ENCODE data around the gene FANK1. TPM values are rescaled to one million over a fixed set of nuclear protein-coding genes. Genes with fewer than 3 reads are reported as not detected.

Gene FANK1
- polyA plus RNA-seq, 2 of the 4 experiments (the other 2 are of a cell fraction) = 4.1 to 5.3 TPM

DNA sequence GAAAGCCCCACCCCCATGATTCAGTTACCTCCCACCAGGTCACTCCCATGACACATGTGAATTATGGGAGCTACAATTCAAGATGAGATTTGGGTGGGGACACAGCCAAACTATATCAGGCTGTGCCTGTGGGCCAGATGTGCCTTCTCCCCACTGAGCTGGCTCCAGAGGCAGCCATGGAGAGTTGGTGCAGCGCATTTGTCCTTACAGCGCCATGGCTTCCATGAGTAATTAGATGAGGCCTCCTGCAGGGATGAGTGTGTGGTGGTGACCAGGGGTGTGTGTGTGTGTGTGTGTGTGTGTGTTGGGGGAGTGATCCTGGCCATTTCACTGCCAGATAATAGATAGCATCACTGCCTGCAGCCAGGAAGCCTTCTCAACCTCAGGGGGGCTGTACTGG lies 94.6 kb downstream of the FANK1 start:
- H3K27ac ChIP-seq = no peak overlapping the region
- no peaks in the 10 kb centered on the region for H3K4me1 ChIP-seq
- 94% methylated on average over 2 of the region's 2 CpGs for WGBS (ENCODE audit: missing lambda C conversion rate)
- no peak for TF ChIP-seq JUNB (IDR thresholded peaks at IDR 0.05)
- TF ChIP-seq ZSCAN20 (CRISPR knock-in tag; IDR thresholded peaks at IDR 0.05) = no peak
- no peak for TF ChIP-seq EHMT2 (IDR thresholded peaks at IDR 0.05; ENCODE audit: low read depth)
- TF ChIP-seq, protein P1, sequence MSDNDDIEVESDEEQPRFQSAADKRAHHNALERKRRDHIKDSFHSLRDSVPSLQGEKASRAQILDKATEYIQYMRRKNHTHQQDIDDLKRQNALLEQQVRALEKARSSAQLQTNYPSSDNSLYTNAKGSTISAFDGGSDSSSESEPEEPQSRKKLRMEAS (IDR thresholded peaks at IDR 0.05) = no peak
- TF ChIP-seq HOXA7 (CRISPR knock-in tag; IDR thresholded peaks at IDR 0.05) = no peak
- TF ChIP-seq HEYL (CRISPR knock-in tag; IDR thresholded peaks at IDR 0.05) = no peak
- no peak for FAIRE-seq
- ATAC-seq = no peak
- no peak overlapping the region for H3K4me2 ChIP-seq
- DNase-seq (ENCODE audit: low read depth in 1 of 2, low spot score in 1 of 2) = no peak
- no peak overlapping the region for H3K4me3 ChIP-seq
- ChIA-PET POLR2A (no interaction called here), CTCF (interaction anchor here (0.7 to 1.6 kb wide), 3 partner anchors 9 to 514 kb away, joined by 3 to 10 read pairs (median 3); no protein-coding TSS in a partner anchor)
- H3K9me3 ChIP-seq = no peaks in the 10 kb centered on the region; the same call in 2 of the 3 replicates

DNA sequence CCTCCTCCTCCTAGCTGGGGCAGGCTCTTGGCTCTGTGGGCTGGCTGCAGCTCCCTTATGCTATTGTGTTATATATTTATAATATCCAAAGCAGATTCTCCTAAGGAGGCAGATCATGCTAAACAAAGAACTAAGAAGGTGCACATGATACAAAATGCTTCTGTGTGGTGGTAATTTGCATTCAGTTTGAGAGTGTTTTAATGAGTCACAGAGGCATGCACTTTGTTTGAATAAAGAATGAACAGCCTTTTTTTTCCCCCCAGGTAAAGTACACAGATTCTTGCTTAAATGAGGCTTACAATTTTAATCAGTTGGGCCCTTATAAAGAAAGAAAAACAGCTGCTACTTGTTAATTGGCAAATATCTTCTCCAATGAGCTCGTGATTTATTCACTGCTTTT lies 95.0 kb downstream of the FANK1 start:
- Histone ChIP-seq H3K4me3 (no peak overlapping the region), H3K4me1 (no peaks in the 10 kb centered on the region), H3K9me3 (no peaks in the 10 kb centered on the region; the same call in 2 of the 3 replicates), H3K4me2 (no peak overlapping the region), H3K27ac (no peak overlapping the region)
- no peak for TF ChIP-seq PHF8 (IDR thresholded peaks at IDR 0.05; ENCODE audit: borderline replicate concordance, low read depth)
- no peak for TF ChIP-seq RAD21 (conservative IDR thresholded peaks at IDR 0.05 in 1 of 2, IDR thresholded peaks at IDR 0.05 in 1 of 2)
- TF ChIP-seq, protein P1 (IDR thresholded peaks at IDR 0.05) = no peak
- no peak for TF ChIP-seq HOXA7 (CRISPR knock-in tag; IDR thresholded peaks at IDR 0.05)
- TF ChIP-seq HDAC2 (IDR thresholded peaks at IDR 0.05) = no peak
- no peak for TF ChIP-seq FOSB (CRISPR knock-in tag; IDR thresholded peaks at IDR 0.05)
- no peak for TF ChIP-seq CHD2 (IDR thresholded peaks at IDR 0.05; ENCODE audit: low read length, partially characterized antibody)
- no peak for TF ChIP-seq RARB (CRISPR knock-in tag; IDR thresholded peaks at IDR 0.05)
- no peak for TF ChIP-seq RNF2 (IDR thresholded peaks at IDR 0.05; ENCODE audit: borderline replicate concordance, low read depth)
- no peak for TF ChIP-seq KDM1A (IDR thresholded peaks at IDR 0.05; ENCODE audit: low read depth)
- no peak for TF ChIP-seq RFX5 (IDR thresholded peaks at IDR 0.05)
- TF ChIP-seq, protein P2, sequence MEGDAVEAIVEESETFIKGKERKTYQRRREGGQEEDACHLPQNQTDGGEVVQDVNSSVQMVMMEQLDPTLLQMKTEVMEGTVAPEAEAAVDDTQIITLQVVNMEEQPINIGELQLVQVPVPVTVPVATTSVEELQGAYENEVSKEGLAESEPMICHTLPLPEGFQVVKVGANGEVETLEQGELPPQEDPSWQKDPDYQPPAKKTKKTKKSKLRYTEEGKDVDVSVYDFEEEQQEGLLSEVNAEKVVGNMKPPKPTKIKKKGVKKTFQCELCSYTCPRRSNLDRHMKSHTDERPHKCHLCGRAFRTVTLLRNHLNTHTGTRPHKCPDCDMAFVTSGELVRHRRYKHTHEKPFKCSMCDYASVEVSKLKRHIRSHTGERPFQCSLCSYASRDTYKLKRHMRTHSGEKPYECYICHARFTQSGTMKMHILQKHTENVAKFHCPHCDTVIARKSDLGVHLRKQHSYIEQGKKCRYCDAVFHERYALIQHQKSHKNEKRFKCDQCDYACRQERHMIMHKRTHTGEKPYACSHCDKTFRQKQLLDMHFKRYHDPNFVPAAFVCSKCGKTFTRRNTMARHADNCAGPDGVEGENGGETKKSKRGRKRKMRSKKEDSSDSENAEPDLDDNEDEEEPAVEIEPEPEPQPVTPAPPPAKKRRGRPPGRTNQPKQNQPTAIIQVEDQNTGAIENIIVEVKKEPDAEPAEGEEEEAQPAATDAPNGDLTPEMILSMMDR (IDR thresholded peaks at IDR 0.05) = no peak
- TF ChIP-seq JUN (IDR thresholded peaks at IDR 0.05) = no peak
- TF ChIP-seq SREBF2 (IDR thresholded peaks at IDR 0.05) = no peak
- TF ChIP-seq, protein P3, sequence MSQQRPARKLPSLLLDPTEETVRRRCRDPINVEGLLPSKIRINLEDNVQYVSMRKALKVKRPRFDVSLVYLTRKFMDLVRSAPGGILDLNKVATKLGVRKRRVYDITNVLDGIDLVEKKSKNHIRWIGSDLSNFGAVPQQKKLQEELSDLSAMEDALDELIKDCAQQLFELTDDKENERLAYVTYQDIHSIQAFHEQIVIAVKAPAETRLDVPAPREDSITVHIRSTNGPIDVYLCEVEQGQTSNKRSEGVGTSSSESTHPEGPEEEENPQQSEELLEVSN (IDR thresholded peaks at IDR 0.05; ENCODE audit: borderline replicate concordance, low read depth) = no peak
- TF ChIP-seq, protein P4, sequence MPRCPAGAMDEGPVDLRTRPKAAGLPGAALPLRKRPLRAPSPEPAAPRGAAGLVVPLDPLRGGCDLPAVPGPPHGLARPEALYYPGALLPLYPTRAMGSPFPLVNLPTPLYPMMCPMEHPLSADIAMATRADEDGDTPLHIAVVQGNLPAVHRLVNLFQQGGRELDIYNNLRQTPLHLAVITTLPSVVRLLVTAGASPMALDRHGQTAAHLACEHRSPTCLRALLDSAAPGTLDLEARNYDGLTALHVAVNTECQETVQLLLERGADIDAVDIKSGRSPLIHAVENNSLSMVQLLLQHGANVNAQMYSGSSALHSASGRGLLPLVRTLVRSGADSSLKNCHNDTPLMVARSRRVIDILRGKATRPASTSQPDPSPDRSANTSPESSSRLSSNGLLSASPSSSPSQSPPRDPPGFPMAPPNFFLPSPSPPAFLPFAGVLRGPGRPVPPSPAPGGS (IDR thresholded peaks at IDR 0.05) = no peak
- no peak for TF ChIP-seq HOXB5 (CRISPR knock-in tag; IDR thresholded peaks at IDR 0.05)
- TF ChIP-seq ZNF302 (CRISPR knock-in tag; IDR thresholded peaks at IDR 0.05) = no peak
- TF ChIP-seq, protein P5, sequence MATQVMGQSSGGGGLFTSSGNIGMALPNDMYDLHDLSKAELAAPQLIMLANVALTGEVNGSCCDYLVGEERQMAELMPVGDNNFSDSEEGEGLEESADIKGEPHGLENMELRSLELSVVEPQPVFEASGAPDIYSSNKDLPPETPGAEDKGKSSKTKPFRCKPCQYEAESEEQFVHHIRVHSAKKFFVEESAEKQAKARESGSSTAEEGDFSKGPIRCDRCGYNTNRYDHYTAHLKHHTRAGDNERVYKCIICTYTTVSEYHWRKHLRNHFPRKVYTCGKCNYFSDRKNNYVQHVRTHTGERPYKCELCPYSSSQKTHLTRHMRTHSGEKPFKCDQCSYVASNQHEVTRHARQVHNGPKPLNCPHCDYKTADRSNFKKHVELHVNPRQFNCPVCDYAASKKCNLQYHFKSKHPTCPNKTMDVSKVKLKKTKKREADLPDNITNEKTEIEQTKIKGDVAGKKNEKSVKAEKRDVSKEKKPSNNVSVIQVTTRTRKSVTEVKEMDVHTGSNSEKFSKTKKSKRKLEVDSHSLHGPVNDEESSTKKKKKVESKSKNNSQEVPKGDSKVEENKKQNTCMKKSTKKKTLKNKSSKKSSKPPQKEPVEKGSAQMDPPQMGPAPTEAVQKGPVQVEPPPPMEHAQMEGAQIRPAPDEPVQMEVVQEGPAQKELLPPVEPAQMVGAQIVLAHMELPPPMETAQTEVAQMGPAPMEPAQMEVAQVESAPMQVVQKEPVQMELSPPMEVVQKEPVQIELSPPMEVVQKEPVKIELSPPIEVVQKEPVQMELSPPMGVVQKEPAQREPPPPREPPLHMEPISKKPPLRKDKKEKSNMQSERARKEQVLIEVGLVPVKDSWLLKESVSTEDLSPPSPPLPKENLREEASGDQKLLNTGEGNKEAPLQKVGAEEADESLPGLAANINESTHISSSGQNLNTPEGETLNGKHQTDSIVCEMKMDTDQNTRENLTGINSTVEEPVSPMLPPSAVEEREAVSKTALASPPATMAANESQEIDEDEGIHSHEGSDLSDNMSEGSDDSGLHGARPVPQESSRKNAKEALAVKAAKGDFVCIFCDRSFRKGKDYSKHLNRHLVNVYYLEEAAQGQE (IDR thresholded peaks at IDR 0.05) = no peak
- ChIA-PET CTCF (interaction anchor here (0.7 to 1.6 kb wide), 3 partner anchors 9 to 513 kb away, joined by 3 to 10 read pairs (median 3); no protein-coding TSS in a partner anchor), POLR2A (no interaction called here)
- DNase-seq (ENCODE audit: low read depth in 1 of 2, low spot score in 1 of 2) (no peak), FAIRE-seq (no peak), ATAC-seq (no peak)
- 62% methylated on average over 1 of the region's 1 CpG for WGBS (ENCODE audit: missing lambda C conversion rate)
